ENCODE results near the gene CDC25B.

DNA sequence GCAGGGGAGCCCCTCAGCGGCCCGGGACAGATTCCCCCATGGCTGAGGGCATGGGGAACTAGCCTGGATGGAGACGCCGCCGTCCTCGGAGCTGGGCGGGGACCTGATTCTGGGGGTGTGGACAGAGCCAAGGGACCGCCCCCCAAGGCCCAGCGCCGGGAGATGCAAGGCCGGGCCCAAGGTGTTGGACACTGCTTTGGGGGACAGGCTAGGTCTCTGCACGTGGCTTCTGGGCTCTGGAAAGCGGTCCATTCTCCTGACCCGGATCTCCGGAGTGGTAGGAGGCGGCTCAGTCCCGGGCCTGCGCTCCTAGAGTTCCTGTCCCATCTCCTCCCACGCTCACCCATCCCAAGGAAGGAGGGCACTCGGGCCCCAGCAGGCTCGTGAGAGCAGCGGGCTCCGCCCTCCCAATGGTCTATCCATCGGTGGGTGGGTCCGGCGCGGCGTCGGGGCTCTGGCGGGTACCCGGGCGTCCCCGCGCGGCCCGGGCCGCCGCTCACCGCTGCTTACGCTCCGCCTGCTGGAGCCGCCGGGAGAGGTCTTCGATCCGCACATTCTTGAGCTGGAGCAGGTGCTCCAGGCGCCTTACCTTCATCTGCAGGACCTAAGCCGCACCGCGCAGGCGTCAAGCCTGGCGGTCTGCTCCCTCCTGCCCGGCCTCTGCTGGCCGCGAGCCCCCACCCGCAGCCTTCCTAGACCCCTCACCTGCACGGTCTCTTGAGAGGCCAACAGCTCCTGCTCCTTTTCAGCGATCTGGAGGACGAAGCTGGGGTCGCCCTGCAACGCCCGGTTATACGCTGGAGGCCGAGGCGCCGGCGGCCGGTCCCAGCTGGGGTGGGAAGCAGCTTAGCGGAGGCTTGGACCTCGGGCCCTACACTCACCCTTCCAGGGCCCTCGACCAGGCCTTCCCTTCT, 18.1 kb upstream of the CDC25B start:
- TF ChIP-seq POLR2AphosphoS5 (IDR thresholded peaks at IDR 0.05) (no peak), POLR2A (IDR thresholded peaks at IDR 0.05) (no peak)
- TF ChIP-seq, protein P1, sequence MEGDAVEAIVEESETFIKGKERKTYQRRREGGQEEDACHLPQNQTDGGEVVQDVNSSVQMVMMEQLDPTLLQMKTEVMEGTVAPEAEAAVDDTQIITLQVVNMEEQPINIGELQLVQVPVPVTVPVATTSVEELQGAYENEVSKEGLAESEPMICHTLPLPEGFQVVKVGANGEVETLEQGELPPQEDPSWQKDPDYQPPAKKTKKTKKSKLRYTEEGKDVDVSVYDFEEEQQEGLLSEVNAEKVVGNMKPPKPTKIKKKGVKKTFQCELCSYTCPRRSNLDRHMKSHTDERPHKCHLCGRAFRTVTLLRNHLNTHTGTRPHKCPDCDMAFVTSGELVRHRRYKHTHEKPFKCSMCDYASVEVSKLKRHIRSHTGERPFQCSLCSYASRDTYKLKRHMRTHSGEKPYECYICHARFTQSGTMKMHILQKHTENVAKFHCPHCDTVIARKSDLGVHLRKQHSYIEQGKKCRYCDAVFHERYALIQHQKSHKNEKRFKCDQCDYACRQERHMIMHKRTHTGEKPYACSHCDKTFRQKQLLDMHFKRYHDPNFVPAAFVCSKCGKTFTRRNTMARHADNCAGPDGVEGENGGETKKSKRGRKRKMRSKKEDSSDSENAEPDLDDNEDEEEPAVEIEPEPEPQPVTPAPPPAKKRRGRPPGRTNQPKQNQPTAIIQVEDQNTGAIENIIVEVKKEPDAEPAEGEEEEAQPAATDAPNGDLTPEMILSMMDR (IDR thresholded peaks at IDR 0.05): peak in 2 of 4 experiments; percentile 8 to 35

Measured in gastroesophageal sphincter (tissue), 3 donors.